Limb (tissue), 2 donors: ENCODE results near the gene ASPHD2.
"Not testable (repeated sequence)": the region's sequence is repeated elsewhere in the genome, so short reads cannot be mapped to it uniquely, and the experiment has no call there.

Experiments used
- DNase-seq, 2 donors: peaks; one replicate each; pipeline ENCODE4 v3.0.0-alpha.2; 2016; ENCODE audit errors: extremely low spot score in 2 of 2

ASPHD2 gene

GRCh38 chr22:26416670-26417276, 12.3 kb upstream of the ASPHD2 start:
- DNase-seq = peak; percentile 61 to 76

GRCh38 chr22:26417406-26417805, 11.7 kb upstream of the ASPHD2 start:
- DNase-seq = no peak

- DNase-seq = no peak
These were observed 10.4 kb upstream of the ASPHD2 start for GRCh38 chr22:26418620-26419019.

DNA sequence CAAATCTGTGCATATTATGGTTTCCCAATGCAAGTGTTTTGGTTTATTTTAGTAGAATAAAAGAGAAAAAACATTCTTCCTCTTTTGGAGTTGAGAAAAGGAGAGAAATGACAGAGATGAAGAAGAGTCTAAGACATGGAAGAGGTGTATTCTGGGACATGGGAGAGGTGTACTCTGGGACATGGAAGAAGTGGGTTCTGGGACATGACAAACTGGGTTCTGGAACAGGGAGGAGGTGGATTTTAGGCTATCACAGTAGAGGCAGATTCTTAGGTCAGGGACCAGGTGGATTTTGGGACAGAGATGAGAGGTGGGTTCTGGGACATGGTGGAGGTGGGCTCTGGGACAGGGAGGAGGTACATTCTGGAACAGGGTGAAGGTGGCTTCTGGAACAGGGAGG, 2.1 kb upstream of the ASPHD2 start:
- DNase-seq = no peak

DNA sequence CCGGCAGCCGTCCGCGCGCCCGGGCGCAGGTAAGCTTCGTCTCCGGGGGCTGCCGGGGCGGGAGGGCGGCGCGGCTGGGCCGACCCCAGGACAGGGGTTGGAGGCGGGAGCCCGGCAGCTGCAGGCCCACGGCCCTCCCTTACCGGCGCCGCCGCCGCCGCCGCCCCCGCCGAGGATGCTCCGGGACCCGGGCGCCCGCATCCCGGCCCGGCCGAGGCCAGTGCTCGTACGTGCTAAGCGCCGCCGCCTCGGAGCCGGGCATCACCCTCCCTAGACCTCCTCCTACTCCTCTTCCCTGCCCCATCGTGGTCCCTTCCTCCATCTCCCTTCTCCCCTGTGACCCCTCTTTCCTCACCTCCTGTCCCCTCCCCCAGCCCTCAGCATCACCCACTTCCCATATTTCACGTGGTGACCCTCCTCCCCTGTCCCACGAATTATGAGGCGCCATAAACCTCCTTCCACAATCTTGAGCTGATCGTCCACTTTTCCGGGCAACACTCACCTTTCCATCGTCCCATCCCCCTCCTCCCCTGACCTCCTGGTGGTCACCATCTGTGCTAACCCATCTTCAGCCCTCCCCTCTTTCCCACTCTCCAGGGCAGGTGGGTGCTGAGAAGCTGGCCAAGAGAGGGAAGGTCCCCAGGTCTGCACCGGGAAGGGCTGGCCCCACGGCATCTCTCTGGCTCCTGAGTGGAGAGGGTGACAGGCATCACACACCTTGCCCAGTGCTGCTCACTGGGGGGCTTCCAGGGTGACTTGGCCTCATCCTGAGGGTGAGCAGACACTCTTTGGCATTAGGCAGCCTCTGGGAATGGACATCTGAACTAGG, 612 bp downstream of the ASPHD2 start:
- DNase-seq = peak in 1 of 2 donors; percentile 41

GRCh38 chr22:26430600-26430999, 1.5 kb downstream of the ASPHD2 start:
- DNase-seq = no peak

- DNase-seq = no peak
These were observed 2.4 kb downstream of the ASPHD2 start for GRCh38 chr22:26431261-26431995.

DNA sequence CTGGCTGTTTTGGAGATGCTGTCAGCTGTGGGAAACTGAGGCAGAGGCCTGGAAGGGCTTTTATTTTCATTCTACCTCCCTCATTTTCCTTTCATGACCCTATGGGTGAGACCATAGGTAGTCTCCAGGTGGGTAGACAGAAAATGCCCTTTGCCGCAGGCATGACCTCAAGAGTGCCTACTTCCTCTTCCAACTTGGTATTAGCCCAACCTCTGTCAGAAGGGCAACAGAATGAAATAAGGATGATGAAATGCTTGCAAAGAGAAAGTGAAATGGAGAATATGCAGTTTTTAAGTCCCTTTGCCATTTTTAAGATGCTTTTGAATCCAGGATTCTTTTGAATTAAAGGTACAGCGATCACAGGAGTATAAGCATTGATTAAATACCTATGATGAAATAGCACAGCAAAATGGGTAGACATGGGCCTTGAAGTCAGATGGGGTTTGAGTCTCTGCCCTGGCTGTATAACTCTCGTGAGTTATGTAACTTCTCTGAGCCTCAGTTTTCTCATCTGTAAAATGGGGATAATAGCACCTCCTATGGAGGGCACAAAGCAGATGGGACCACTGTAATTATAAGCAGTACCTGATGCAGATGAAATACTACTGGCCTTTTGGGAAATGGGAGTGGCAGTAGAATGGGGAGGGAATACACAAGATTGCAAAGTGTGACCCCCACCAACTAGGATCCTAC, 3.7 kb downstream of the ASPHD2 start:
- DNase-seq = no peak

DNA sequence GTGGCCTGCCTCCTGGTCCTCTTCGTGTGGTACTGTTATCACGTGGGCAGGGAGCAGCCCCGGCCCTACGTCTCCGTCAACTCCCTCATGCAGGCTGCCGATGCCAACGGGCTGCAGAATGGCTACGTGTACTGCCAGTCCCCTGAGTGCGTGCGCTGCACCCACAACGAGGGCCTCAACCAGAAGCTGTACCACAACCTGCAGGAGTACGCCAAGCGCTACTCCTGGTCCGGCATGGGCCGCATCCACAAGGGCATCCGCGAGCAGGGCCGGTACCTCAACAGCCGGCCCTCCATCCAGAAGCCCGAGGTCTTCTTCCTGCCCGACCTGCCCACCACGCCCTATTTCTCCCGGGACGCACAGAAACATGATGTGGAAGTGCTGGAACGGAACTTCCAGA, 4.7 kb downstream of the ASPHD2 start:
- DNase-seq = no peak

GRCh38 chr22:26435327-26436093, 6.5 kb downstream of the ASPHD2 start:
- DNase-seq = no peak

DNA sequence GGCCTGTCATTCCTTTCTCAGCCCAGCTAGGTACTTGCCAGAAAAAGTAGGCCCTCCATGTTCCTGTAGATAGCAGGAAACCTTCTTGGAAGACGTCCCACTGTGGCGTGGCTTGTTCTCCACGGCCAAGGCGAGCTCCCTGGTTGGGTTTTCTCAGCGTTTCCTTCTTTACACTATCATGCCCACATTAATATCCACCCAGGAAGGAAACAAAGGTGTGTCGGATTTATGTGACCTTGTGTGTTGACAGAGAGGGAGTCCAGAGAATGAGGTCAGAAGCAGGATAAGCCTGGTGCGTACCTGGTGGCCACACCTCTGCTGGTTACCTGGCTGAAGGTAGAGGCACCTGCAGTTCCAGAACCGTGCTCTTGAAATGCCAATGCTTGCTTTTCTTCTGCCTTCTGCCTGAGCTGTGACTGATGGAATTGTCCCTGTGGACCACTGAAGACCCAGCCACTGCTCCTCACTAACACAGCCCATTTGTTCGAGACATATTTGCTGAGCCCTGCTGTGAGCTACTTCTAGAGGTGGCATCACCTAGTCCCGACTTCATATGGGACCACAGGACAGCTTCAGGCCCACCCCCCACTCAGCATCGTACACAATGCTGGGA, 7.9 kb downstream of the ASPHD2 start:
- no peak for DNase-seq

- no peak for DNase-seq
These were observed 8.8 kb downstream of the ASPHD2 start for GRCh38 chr22:26437694-26438392.

DNA sequence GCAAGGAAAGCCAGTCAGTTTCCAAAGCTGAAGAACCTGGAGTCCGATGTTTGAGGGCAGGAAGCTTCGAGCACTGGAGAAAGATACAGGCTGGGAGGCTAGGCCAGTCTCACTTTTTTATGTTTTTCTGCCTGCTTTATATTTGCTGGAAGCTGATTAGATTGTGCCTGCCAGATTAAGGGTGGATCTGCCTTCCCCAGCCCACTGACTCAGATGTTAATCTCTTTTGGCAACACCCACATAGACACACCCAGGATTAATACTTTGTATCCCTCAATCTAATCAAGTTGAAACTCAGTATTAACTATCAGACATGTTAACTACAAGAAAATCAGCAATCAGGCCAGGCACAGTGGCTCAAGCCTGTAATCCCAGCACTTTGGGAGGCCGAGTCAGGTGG, 9.7 kb downstream of the ASPHD2 start:
- DNase-seq = not testable (repeated sequence)

GRCh38 chr22:26439559-26439958, 10.5 kb downstream of the ASPHD2 start:
- no peak for DNase-seq

DNA sequence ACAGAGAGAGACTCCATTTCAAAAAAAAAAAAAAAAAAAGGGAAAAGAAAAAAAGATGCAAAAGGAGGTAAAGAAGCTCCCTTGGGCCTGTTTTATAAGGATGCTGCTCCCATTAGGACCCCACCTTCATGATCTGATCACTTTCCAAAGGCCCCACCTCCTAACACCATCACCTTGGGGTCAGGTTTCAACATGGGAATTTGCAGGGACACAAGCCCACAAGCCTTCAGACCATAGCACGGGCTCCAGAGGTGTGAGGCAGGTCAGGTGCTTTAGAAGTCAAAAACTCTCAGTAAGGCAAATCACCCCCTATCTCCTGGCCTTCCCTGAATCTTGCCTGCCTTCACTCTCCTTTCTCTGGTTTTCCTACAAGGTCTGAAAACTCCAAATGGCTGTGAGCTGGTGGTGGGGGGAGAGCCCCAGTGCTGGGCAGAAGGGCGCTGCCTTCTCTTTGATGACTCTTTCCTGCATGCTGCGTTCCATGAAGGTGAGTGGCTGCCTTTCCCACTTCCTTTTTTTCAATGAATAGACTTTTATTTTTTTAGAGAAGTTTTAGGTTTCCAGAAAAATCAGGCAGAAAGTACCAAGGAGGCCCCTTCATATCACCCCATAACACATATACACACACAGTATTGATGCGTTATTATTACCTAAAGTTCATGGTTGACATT, 13.2 kb downstream of the ASPHD2 start:
- no peak for DNase-seq

DNA sequence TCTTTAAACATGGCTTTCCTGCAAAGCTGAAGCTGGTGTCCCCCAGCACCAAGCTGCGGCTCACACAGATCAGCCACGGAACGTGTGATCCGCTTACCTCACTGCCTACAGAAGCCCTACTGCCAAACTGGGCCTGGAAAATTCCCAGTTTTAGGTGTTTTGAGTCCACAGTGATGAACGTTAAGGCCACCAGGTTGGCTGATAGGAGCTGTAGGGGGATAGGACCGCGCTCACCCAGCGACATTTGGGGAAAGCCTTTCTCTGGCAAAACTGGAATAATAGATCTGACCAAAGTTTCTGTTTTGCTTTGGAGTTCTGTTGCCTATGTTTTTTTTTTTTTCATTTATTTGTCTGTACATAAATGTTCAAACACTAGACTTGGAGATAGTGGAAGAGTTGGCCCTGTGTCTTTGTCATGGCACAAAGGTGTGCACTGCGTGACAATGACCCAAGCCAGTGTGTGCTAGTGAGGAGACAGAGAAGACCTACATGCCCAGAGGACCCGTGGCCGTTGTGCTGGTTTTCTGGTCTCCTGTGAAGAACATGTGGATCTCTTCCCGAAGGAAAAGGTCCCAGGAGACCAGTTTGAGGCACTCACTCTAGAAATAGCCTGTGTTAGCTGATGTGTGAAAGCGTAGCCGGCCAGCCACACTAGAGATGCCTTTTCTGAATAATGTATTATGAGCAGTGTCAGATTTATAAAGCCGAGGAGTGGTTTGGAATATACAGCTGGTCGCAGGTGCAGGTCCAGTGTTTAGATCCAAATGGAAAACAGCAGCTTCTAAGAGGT, 15.0 kb downstream of the ASPHD2 start:
- DNase-seq = no peak

GRCh38 chr22:26444777-26445176, 15.7 kb downstream of the ASPHD2 start:
- DNase-seq = no peak

DNA sequence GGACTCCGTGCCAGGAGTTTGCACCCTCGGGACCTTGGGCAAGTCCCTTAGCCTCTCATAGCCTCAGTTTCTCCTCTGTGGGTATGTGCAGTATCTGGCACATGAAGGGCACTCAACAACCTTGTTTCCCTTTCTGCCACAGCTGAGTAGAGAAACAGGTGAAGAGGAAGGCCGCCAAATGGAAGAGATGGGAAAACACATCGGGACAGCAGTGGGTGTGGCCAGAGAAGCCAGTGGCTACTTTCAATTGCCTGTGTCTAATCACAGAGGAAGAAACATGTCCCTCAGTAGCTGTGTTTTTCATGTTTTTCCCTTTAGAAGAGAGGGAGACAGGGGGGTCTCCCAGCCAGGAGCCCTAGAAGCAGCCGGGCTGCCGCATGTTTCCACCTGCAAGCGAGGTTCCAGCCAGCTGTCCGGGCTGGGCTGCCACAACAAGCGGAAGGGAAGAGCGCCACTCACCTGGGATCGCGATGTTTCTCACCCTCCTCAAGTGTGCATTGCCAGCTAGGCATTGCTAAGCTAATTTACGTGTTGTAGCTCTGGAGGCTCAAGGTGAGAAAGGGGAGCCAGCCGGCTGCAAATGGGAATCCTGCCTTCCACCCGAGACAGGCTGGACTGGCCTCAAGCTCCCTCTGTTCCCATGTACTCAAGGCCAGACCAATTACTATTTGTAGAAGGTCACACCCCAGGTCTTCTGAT, 16.7 kb downstream of the ASPHD2 start:
- no peak for DNase-seq
